Upper lobe of left lung (tissue), 4 donors: ENCODE results near the gene STX3.

Experiments
- POLR2A ChIP-seq, 4 donors: fragments of 450-650 bp; IDR thresholded peaks; one replicate each; pipeline ENCODE4 v1.5.1; 2016 to 2017; ENCODE audit warnings: antibody characterized with exemption in 4 of 4, mild to moderate bottlenecking in 2 of 4
- TF ChIP-seq, protein P1 (sequence below), 6 experiments: fragments of 450-650 bp in 4 of 6; fragments of 200-600 bp in 2 of 6; sonication (generic) in 2 of 6; IDR thresholded peaks; one replicate each; pipeline ENCODE4 v1.5.1; 2016 to 2019; ENCODE audit warnings: antibody characterized with exemption in 6 of 6

DNA sequence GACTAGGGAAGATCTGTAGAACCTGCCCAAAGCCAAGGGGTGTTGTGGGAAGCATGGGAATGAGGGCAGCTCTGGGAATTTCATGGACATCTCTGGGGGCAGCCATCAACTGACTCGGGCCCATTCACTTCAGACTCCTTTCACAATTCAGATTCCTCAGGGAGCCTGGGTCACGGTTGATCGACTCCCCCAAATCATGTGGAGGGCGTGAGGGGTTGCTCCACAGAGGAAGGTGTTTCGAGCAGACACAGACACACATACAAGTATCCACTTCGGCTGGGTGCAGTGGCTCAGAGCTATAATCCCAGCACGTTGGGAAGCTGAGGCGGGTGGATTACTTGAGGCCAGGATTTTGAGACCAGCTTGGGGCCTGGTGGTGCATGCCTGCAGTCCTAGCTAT lies 15.7 kb downstream of the STX3 start:
- TF ChIP-seq, protein P1, sequence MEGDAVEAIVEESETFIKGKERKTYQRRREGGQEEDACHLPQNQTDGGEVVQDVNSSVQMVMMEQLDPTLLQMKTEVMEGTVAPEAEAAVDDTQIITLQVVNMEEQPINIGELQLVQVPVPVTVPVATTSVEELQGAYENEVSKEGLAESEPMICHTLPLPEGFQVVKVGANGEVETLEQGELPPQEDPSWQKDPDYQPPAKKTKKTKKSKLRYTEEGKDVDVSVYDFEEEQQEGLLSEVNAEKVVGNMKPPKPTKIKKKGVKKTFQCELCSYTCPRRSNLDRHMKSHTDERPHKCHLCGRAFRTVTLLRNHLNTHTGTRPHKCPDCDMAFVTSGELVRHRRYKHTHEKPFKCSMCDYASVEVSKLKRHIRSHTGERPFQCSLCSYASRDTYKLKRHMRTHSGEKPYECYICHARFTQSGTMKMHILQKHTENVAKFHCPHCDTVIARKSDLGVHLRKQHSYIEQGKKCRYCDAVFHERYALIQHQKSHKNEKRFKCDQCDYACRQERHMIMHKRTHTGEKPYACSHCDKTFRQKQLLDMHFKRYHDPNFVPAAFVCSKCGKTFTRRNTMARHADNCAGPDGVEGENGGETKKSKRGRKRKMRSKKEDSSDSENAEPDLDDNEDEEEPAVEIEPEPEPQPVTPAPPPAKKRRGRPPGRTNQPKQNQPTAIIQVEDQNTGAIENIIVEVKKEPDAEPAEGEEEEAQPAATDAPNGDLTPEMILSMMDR (IDR thresholded peaks at IDR 0.05): no peak
- no peak for TF ChIP-seq POLR2A (IDR thresholded peaks at IDR 0.05)
